B cell (primary cell): ENCODE data around the gene INSIG2. TPM values are rescaled to one million over a fixed set of nuclear protein-coding genes. Genes with fewer than 3 reads are reported as not detected.

Experiments
- ATAC-seq: fragments of 200-7000 bp; cut with Tn5 transposase; one replicate; pipeline ENCODE4 v1.10.0; 2021; ENCODE audit warnings: low read depth, mild to moderate bottlenecking, moderate number of reproducible peaks, moderate library complexity
- CTCF ChIA-PET: fragments of 350-600 bp; sonication (Branson Sonifier 250); formaldehyde crosslinking; loops from one replicate; lab custom pipeline; 2021; ENCODE audit warnings: antibody characterized with exemption, inconsistent platforms; lab: Charles Lee
- POLR2A ChIA-PET: fragments of 350-600 bp; sonication (Branson Sonifier 250); formaldehyde crosslinking; loops from one replicate; lab custom pipeline; 2021; ENCODE audit warnings: antibody characterized with exemption; lab: Charles Lee
- DNase-seq: peaks from one replicate; pipeline ENCODE4 v3.0.0; 2013
- H2AFZ ChIP-seq: 2 replicates; pipeline ENCODE4 v1.6.1; 2012; ENCODE audit warnings: mild to moderate bottlenecking, low read depth, low read length; ENCODE audit not compliant: insufficient read depth, poor library complexity, severe bottlenecking
- H3K27ac ChIP-seq, 2 donors: 1 replicate in 1 of 2; 2 replicates in 1 of 2; pipeline ENCODE4 v1.5.1; 2012 to 2013; ENCODE audit warnings: low read length in 2 of 2, mild to moderate bottlenecking in 2 of 2, moderate library complexity in 1 of 2
- H3K27me3 ChIP-seq, 4 experiments: fragments of 200-600 bp in 1 of 4; sonication (generic) in 1 of 4; replicated peaks in 1 of 4; 1 replicate in 2 of 4; 2 replicates in 2 of 4; pipeline versions ENCODE4 v1.6.1 to v1.7.0; 2013 to 2016; ENCODE audit warnings: low read length in 3 of 4, mild to moderate bottlenecking in 2 of 4, mixed read lengths in 1 of 4, moderate library complexity in 1 of 4; ENCODE audit not compliant: insufficient read depth in 4 of 4, control insufficient read depth in 3 of 4; ENCODE audit errors: control extremely low read depth in 1 of 4
- H3K36me3 ChIP-seq, 2 experiments: replicated peaks in 1 of 2; 1 replicate in 1 of 2; 2 replicates in 1 of 2; pipeline versions ENCODE4 v1.6.1 to v1.7.1; 2013; ENCODE audit warnings: low read length in 1 of 2; ENCODE audit not compliant: insufficient read depth in 2 of 2, control insufficient read depth in 1 of 2; ENCODE audit errors: control extremely low read depth in 1 of 2, extremely low read depth in 1 of 2
- H3K4me1 ChIP-seq, 2 donors: fragments of 200-600 bp in 1 of 2; sonication (generic) in 1 of 2; 1 replicate in 1 of 2; 2 replicates in 1 of 2; pipeline versions ENCODE4 v1.5.1 to v1.6.1; 2013 to 2017; ENCODE audit warnings: low read length in 2 of 2; ENCODE audit not compliant: control insufficient read depth in 2 of 2, insufficient read depth in 2 of 2
- H3K4me2 ChIP-seq: replicated peaks from 2 replicates; pipeline ENCODE3; 2012; ENCODE audit warnings: mild to moderate bottlenecking, low read depth, low read length; ENCODE audit not compliant: poor library complexity, severe bottlenecking
- H3K4me3 ChIP-seq, 5 experiments: fragments of 200-600 bp in 1 of 5; sonication (generic) in 1 of 5; 1 replicate in 3 of 5; 2 replicates in 2 of 5; pipeline versions ENCODE4 v1.5.1 to v1.7.0; 2011 to 2016; ENCODE audit warnings: low read length in 4 of 5, mild to moderate bottlenecking in 4 of 5, low read depth in 2 of 5, control low read depth in 1 of 5, moderate library complexity in 1 of 5; ENCODE audit not compliant: insufficient read depth in 1 of 5; ENCODE audit errors: control extremely low read depth in 1 of 5, extremely low read depth in 1 of 5
- H3K79me2 ChIP-seq: fragments of 200-600 bp; sonication (generic); one replicate; pipeline ENCODE4 v1.6.0; 2016; ENCODE audit warnings: low read length; ENCODE audit not compliant: control insufficient read depth, insufficient read depth
- H3K9ac ChIP-seq: fragments of 200-600 bp; sonication (generic); 2 replicates; pipeline ENCODE4 v1.6.1; 2017; ENCODE audit warnings: mild to moderate bottlenecking, low read length, moderate library complexity
- H3K9me3 ChIP-seq, 3 donors: one replicate each; pipeline versions ENCODE4 v1.6.1 to v1.7.1; 2013; ENCODE audit warnings: low read length in 2 of 3; ENCODE audit not compliant: control insufficient read depth in 2 of 3, insufficient read depth in 1 of 3; ENCODE audit errors: control extremely low read depth in 1 of 3
- H4K20me1 ChIP-seq: 2 replicates; pipeline ENCODE4 v1.6.0; 2012; ENCODE audit warnings: mild to moderate bottlenecking, low read length; ENCODE audit not compliant: insufficient read depth, control insufficient read depth, poor library complexity, severe bottlenecking
- H3K27ac Mint-ChIP-seq: one replicate; pipeline ENCODE4 v1.8.0; 2021; ENCODE audit warnings: mixed read lengths
- H3K27me3 Mint-ChIP-seq: one replicate; pipeline ENCODE4 v1.8.0; 2021; ENCODE audit warnings: mixed read lengths
- H3K4me1 Mint-ChIP-seq: one replicate; pipeline ENCODE4 v1.8.0; 2021; ENCODE audit warnings: mixed read lengths
- H3K4me3 Mint-ChIP-seq: one replicate; pipeline ENCODE4 v1.8.0; 2021; ENCODE audit warnings: mixed read lengths
- H3K9me3 Mint-ChIP-seq: one replicate; pipeline ENCODE4 v1.8.0; 2022; ENCODE audit warnings: mixed read lengths; ENCODE audit not compliant: insufficient read depth
- EZH2 ChIP-seq: IDR thresholded peaks from 2 replicates; pipeline ENCODE4 v1.6.1; 2012; ENCODE audit warnings: borderline replicate concordance, low read depth, mild to moderate bottlenecking, moderate library complexity, low read length; ENCODE audit not compliant: insufficient read depth, poor library complexity, severe bottlenecking
- WGBS: methylation state at CpG from one replicate; pipeline ENCODE4 v1.1.5; 2013; ENCODE audit warnings: missing lambda C conversion rate; ENCODE audit not compliant: insufficient coverage; 5-methylcytosine and 5-hydroxymethylcytosine counted together
- intact Hi-C: fragments of 100-400 bp; cut with micrococcal nuclease; formaldehyde crosslinking; loops from one replicate; pipeline ENCODE4 v1.10.0; 2022
- polyA plus RNA-seq: library from polyadenylated mRNA; depleted of rRNA; stranded (reverse); fragments of >200 nt; gene quantifications from 2 replicates; pipeline ENCODE4 v1.2.3, GENCODE V29; 2012
- total RNA-seq, 2 donors: library from RNA; stranded (reverse); fragments of 120-200 nt in 1 of 2; gene quantifications; 1 replicate in 1 of 2; 2 replicates in 1 of 2; pipeline versions ENCODE4 v1.2.3 to v1.2.4, GENCODE V29; 2013 to 2022
- TF ChIP-seq, protein P1 (sequence below): fragments of 200-600 bp; IDR thresholded peaks from one replicate; pipeline ENCODE4 v1.8.0; 2022; ENCODE audit warnings: antibody characterized with exemption, mild to moderate bottlenecking

INSIG2 gene
- total and polyA plus RNA-seq, 2 donors (not counting 1 experiment from before 2014, with no cell fraction given), result 14.2 to 29.5 TPM

DNA sequence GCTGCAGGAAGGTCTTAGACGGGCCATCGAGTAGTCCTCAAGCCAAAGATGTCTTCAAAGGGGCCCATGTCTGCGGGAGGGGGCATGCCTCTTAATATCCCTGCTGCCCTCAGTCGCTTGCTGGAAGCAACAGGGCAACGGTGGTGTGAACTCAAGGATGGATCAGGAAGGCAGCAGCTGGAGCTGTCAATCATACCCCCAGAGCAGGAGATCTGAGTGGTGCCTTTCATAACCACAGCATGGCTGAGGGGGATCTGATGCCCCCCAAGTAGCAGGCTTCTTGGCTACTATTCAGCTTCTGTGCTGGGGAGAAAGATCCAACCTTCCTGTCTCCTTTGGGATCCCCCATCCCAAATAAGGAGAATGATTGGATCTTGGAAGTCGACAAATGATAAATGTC is 46.4 kb downstream of the INSIG2 start:
- no peaks in the 10 kb centered on the region for H3K9me3 ChIP-seq
- no peak overlapping the region for H3K9ac ChIP-seq
- no peaks in the 10 kb centered on the region for H3K36me3 ChIP-seq
- Mint-ChIP-seq H3K27me3 (peaks cover 8% of the 10 kb centered on the region), H3K9me3 (no peaks in the 10 kb centered on the region), H3K4me1 (peaks cover 10% of the 10 kb centered on the region), H3K4me3 (no peak overlapping the region), H3K27ac (no peak overlapping the region)
- ATAC-seq, result no peak
- peaks cover 3 to 6% of the 10 kb centered on the region in 2 donors for H3K4me1 ChIP-seq
- H3K27ac ChIP-seq, result no peak overlapping the region
- TF ChIP-seq, protein P1, sequence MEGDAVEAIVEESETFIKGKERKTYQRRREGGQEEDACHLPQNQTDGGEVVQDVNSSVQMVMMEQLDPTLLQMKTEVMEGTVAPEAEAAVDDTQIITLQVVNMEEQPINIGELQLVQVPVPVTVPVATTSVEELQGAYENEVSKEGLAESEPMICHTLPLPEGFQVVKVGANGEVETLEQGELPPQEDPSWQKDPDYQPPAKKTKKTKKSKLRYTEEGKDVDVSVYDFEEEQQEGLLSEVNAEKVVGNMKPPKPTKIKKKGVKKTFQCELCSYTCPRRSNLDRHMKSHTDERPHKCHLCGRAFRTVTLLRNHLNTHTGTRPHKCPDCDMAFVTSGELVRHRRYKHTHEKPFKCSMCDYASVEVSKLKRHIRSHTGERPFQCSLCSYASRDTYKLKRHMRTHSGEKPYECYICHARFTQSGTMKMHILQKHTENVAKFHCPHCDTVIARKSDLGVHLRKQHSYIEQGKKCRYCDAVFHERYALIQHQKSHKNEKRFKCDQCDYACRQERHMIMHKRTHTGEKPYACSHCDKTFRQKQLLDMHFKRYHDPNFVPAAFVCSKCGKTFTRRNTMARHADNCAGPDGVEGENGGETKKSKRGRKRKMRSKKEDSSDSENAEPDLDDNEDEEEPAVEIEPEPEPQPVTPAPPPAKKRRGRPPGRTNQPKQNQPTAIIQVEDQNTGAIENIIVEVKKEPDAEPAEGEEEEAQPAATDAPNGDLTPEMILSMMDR, result no peak
- TF ChIP-seq EZH2, result no peak
- WGBS, result 100% methylated on average over 2 of the region's 6 CpGs
- no peaks in the 10 kb centered on the region for H3K79me2 ChIP-seq
- H3K4me2 ChIP-seq, result no peak overlapping the region
- POLR2A ChIA-PET, result no interaction called here
- H2AFZ ChIP-seq, result no peak overlapping the region
- no peak overlapping the region for H3K4me3 ChIP-seq
- no peak for DNase-seq
- H4K20me1 ChIP-seq, result no peaks in the 10 kb centered on the region
- H3K27me3 ChIP-seq, result no peaks in the 10 kb centered on the region
- intact Hi-C loops, result no loop called here
- CTCF ChIA-PET, result no interaction called here

DNA sequence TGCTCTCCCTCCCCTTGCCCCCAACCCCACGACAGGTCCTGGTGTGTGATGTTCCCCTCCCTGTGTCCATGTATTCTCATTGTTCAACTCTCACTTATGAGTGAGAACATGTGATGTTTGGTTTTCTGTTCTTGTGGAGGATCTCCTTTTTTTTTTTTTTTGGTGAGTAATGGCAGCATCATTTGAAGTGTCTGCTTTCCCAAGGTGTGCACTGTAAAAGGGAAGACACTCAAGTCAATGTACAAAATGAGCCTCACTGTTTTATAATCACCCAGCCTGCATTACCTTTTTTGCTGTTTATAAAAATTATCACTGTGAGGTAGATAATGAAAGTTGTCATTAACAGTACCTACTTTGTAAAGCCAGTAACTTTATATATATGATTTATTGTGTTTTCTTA is 56.9 kb downstream of the INSIG2 start:
- peaks cover 0 to 8% (median 2%) of the 10 kb centered on the region in 4 experiments for H3K27me3 ChIP-seq
- H3K4me3 Mint-ChIP-seq, result no peak overlapping the region
- ATAC-seq, result no peak
- POLR2A ChIA-PET, result no interaction called here
- no peak overlapping the region for H3K27ac ChIP-seq
- no peaks in the 10 kb centered on the region for H3K79me2 ChIP-seq
- TF ChIP-seq EZH2, result no peak
- TF ChIP-seq, protein P1, result no peak
- no CpG with 5 or more reads among the region's 1 CpG for WGBS
- no peaks in the 10 kb centered on the region for H3K36me3 ChIP-seq
- peaks cover 34% of the 10 kb centered on the region for H3K27me3 Mint-ChIP-seq
- no peak overlapping the region for H3K4me3 ChIP-seq
- no peak overlapping the region for H3K4me2 ChIP-seq
- H3K27ac Mint-ChIP-seq, result no peak overlapping the region
- intact Hi-C loops, result no loop called here
- H3K9me3 ChIP-seq, result no peaks in the 10 kb centered on the region
- H3K4me1 Mint-ChIP-seq, result no peaks in the 10 kb centered on the region
- H4K20me1 ChIP-seq, result no peaks in the 10 kb centered on the region
- CTCF ChIA-PET, result no interaction called here
- no peak overlapping the region for H2AFZ ChIP-seq
- DNase-seq, result no peak
- no peaks in the 10 kb centered on the region for H3K4me1 ChIP-seq
- no peaks in the 10 kb centered on the region for H3K9me3 Mint-ChIP-seq
- no peak overlapping the region for H3K9ac ChIP-seq
